ENCODE results near the gene NDUFB6.

DNA sequence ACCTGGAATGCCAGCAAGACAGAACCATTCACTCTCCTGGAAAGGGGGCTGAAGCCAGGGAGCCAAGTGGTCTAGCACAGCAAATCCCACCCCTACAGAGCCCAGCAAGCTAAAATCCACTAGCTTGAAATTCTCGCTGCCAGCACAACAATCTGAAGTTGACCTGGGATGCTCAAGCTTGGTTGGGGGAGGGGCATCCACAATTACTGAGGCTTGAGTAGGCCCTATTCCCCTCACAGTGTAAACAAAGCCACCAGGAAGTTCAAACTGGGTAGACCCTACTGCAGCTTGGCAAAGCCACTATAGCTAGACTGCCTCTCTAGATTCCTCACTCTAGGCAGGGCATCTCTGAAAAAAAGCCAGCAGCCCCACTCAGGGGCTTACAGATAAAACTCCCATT, 64.2 kb downstream of the NDUFB6 start:
- TF ChIP-seq, protein P1, sequence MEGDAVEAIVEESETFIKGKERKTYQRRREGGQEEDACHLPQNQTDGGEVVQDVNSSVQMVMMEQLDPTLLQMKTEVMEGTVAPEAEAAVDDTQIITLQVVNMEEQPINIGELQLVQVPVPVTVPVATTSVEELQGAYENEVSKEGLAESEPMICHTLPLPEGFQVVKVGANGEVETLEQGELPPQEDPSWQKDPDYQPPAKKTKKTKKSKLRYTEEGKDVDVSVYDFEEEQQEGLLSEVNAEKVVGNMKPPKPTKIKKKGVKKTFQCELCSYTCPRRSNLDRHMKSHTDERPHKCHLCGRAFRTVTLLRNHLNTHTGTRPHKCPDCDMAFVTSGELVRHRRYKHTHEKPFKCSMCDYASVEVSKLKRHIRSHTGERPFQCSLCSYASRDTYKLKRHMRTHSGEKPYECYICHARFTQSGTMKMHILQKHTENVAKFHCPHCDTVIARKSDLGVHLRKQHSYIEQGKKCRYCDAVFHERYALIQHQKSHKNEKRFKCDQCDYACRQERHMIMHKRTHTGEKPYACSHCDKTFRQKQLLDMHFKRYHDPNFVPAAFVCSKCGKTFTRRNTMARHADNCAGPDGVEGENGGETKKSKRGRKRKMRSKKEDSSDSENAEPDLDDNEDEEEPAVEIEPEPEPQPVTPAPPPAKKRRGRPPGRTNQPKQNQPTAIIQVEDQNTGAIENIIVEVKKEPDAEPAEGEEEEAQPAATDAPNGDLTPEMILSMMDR (IDR thresholded peaks at IDR 0.05): no peak
- no peak for TF ChIP-seq POLR2A (IDR thresholded peaks at IDR 0.05)
